GM10248 (cell line): ENCODE data around the gene DNM1L.

Source experiments
- CTCF ChIA-PET: fragments of 300-600 bp; sonication (Branson Sonifier 250); formaldehyde crosslinking; extraction: SDS; loops from one replicate; lab custom pipeline; 2021; ENCODE audit warnings: antibody characterized with exemption; lab: Yijun Ruan, JAX
- POLR2A ChIA-PET: fragments of 350-650 bp; sonication (Branson Sonifier 250); formaldehyde crosslinking; extraction: SDS; loops from one replicate; lab custom pipeline; 2020; ENCODE audit warnings: antibody characterized with exemption; lab: Yijun Ruan, JAX
- DNase-seq: peaks from one replicate; pipeline ENCODE4 v3.0.0; 2012; ENCODE audit errors: extremely low spot score
- TF ChIP-seq, protein P1 (sequence below): IDR thresholded peaks from 2 replicates; pipeline ENCODE4 v1.5.1; 2012; ENCODE audit warnings: mild to moderate bottlenecking, low read depth; ENCODE audit errors: extremely low read depth, missing control alignments, control extremely low read depth

The DNM1L gene

GRCh38 chr12:32768518-32768917 is 89.4 kb downstream of the DNM1L start:
- ChIA-PET CTCF (interaction anchor here (1.1 kb wide), 1 partner anchor 10 kb away, joined by 3 read pairs; no protein-coding TSS in a partner anchor), POLR2A (no interaction called here)
- TF ChIP-seq, protein P1, sequence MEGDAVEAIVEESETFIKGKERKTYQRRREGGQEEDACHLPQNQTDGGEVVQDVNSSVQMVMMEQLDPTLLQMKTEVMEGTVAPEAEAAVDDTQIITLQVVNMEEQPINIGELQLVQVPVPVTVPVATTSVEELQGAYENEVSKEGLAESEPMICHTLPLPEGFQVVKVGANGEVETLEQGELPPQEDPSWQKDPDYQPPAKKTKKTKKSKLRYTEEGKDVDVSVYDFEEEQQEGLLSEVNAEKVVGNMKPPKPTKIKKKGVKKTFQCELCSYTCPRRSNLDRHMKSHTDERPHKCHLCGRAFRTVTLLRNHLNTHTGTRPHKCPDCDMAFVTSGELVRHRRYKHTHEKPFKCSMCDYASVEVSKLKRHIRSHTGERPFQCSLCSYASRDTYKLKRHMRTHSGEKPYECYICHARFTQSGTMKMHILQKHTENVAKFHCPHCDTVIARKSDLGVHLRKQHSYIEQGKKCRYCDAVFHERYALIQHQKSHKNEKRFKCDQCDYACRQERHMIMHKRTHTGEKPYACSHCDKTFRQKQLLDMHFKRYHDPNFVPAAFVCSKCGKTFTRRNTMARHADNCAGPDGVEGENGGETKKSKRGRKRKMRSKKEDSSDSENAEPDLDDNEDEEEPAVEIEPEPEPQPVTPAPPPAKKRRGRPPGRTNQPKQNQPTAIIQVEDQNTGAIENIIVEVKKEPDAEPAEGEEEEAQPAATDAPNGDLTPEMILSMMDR, result no peak
- DNase-seq, result no peak

- ChIA-PET POLR2A (no interaction called here), CTCF (interaction anchor here (1.1 to 2.7 kb wide), 3 partner anchors 14 to 1251 kb away, joined by 3 to 18 read pairs (median 4); partner anchors contain the start of gene YARS2)
- DNase-seq, result no peak
- TF ChIP-seq, protein P1, result no peak
Measured at GRCh38 chr12:32770141-32770540, 91.0 kb downstream of the DNM1L start.

GRCh38 chr12:32773691-32774090 is 94.6 kb downstream of the DNM1L start:
- ChIA-PET POLR2A (interaction anchor here (0.6 kb wide), 1 partner anchor 425 kb away, joined by 4 read pairs; no protein-coding TSS in a partner anchor), CTCF (interaction anchor here (1.0 to 2.6 kb wide), 3 partner anchors 15 to 152 kb away, joined by 3 to 21 read pairs (median 3); partner anchors contain the start of gene YARS2)
- TF ChIP-seq, protein P1, result no peak
- no peak for DNase-seq

DNA sequence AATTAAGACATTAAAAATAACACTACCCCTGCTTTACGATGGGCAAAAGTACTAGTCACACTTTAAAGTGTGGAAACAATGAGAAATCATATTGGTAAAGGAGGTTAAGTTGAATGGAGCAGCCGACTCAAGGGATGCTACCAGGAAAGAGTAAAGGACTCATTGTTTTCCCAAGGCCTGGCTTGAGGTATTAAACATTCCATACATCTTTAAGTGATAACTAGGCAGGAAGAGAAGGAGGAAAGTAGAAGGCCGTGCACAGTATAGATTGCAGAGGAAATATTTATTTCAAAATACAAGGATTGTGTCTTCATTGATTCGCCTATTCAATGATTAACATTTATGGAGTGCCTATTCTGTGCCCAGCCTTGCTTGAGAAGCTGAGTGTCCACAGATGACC is 97.2 kb downstream of the DNM1L start:
- ChIA-PET POLR2A (no interaction called here), CTCF (interaction anchor here (0.9 to 1.0 kb wide), 3 partner anchors 20 to 21 kb away, joined by 3 to 4 read pairs (median 4); partner anchors contain the start of gene YARS2)
- no peak for DNase-seq
- TF ChIP-seq, protein P1, result no peak

- TF ChIP-seq, protein P1, result no peak
- ChIA-PET CTCF (interaction anchor here (0.9 kb wide), 2 partner anchors 21 to 22 kb away, joined by 3 to 4 read pairs; partner anchors contain the start of gene YARS2), POLR2A (interaction anchor here (0.6 kb wide), 1 partner anchor 124 kb away, joined by 3 read pairs; no protein-coding TSS in a partner anchor)
- DNase-seq, result peak; percentile 15
Measured at GRCh38 chr12:32777159-32777558, 98.1 kb downstream of the DNM1L start.

GRCh38 chr12:32777691-32778175 is 98.6 kb downstream of the DNM1L start:
- DNase-seq, result no peak
- TF ChIP-seq, protein P1, result no peak
- ChIA-PET POLR2A (interaction anchor here (0.6 kb wide), 1 partner anchor 123 kb away, joined by 3 read pairs; no protein-coding TSS in a partner anchor), CTCF (interaction anchor here (1.1 to 2.2 kb wide), 4 partner anchors 8 to 172 kb away, joined by 3 to 10 read pairs (median 3); partner anchors contain the start of gene YARS2)
